ENCODE results near the gene MEF2B.

Gene MEF2B

GRCh38 chr19:19132912-19133311 lies 37.2 kb downstream of the MEF2B start:
- peaks cover 3% of the 10 kb centered on the region for H3K36me3 ChIP-seq
- DNase-seq, result no peak
- no peak overlapping the region for H3K4me3 ChIP-seq (ENCODE audit: low read depth, low read length)
- H3K27ac ChIP-seq, result no peak overlapping the region
- H3K9me3 ChIP-seq (ENCODE audit: severe bottlenecking), result peaks cover 12% of the 10 kb centered on the region
- TF ChIP-seq CTCF (IDR thresholded peaks at IDR 0.05; ENCODE audit: low read depth, low read length), result no peak
- no peaks in the 10 kb centered on the region for H3K27me3 ChIP-seq (ENCODE audit: insufficient read depth, low read depth, severe bottlenecking)

GRCh38 chr19:19131989-19132388 lies 38.1 kb downstream of the MEF2B start:
- TF ChIP-seq CTCF (IDR thresholded peaks at IDR 0.05; ENCODE audit: low read depth, low read length), result no peak
- DNase-seq, result no peak
- no peak overlapping the region for H3K4me3 ChIP-seq (ENCODE audit: low read depth, low read length)

GRCh38 chr19:19126102-19126501 lies 44.0 kb downstream of the MEF2B start:
- Histone ChIP-seq H3K9me3 (ENCODE audit: severe bottlenecking) (peaks cover 3% of the 10 kb centered on the region), H3K4me3 (ENCODE audit: low read depth, low read length) (no peak overlapping the region), H3K27me3 (ENCODE audit: insufficient read depth, low read depth, severe bottlenecking) (no peaks in the 10 kb centered on the region), H3K27ac (no peak overlapping the region), H3K36me3 (no peaks in the 10 kb centered on the region; the same call in none of the 2 replicates)
- TF ChIP-seq CTCF (IDR thresholded peaks at IDR 0.05; ENCODE audit: low read depth, low read length), result no peak
- DNase-seq, result no peak

More at GRCh38 chr19:19131989-19132388, 38.1 kb downstream of the MEF2B start:
- Histone ChIP-seq H3K27me3 (ENCODE audit: insufficient read depth, low read depth, severe bottlenecking) (no peaks in the 10 kb centered on the region), H3K9me3 (ENCODE audit: severe bottlenecking) (peaks cover 12% of the 10 kb centered on the region), H3K36me3 (peaks cover 3% of the 10 kb centered on the region), H3K27ac (no peak overlapping the region)

GRCh38 chr19:19123386-19123785 lies 46.7 kb downstream of the MEF2B start:
- Histone ChIP-seq H3K27ac (no peak overlapping the region), H3K27me3 (ENCODE audit: insufficient read depth, low read depth, severe bottlenecking) (no peaks in the 10 kb centered on the region), H3K36me3 (peaks cover 8% of the 10 kb centered on the region), H3K9me3 (ENCODE audit: severe bottlenecking) (no peaks in the 10 kb centered on the region), H3K4me3 (ENCODE audit: low read depth, low read length) (no peak overlapping the region)
- no peak for DNase-seq
- TF ChIP-seq CTCF (IDR thresholded peaks at IDR 0.05; ENCODE audit: low read depth, low read length), result no peak

GRCh38 chr19:19122902-19123301 lies 47.2 kb downstream of the MEF2B start:
- Histone ChIP-seq H3K4me3 (ENCODE audit: low read depth, low read length) (no peak overlapping the region), H3K9me3 (ENCODE audit: severe bottlenecking) (no peaks in the 10 kb centered on the region), H3K27ac (no peak overlapping the region), H3K36me3 (peaks cover 8% of the 10 kb centered on the region), H3K27me3 (ENCODE audit: insufficient read depth, low read depth, severe bottlenecking) (no peaks in the 10 kb centered on the region)
- TF ChIP-seq CTCF (IDR thresholded peaks at IDR 0.05; ENCODE audit: low read depth, low read length), result no peak
- no peak for DNase-seq

GRCh38 chr19:19121371-19121770 lies 48.7 kb downstream of the MEF2B start:
- H3K9me3 ChIP-seq (ENCODE audit: severe bottlenecking), result no peaks in the 10 kb centered on the region
- peaks cover 8% of the 10 kb centered on the region for H3K36me3 ChIP-seq
- no peak overlapping the region for H3K27ac ChIP-seq
- TF ChIP-seq CTCF (IDR thresholded peaks at IDR 0.05; ENCODE audit: low read depth, low read length), result no peak
- H3K4me3 ChIP-seq (ENCODE audit: low read depth, low read length), result no peak overlapping the region
- no peak for DNase-seq
- no peaks in the 10 kb centered on the region for H3K27me3 ChIP-seq (ENCODE audit: insufficient read depth, low read depth, severe bottlenecking)

Measured in WERI-Rb-1 (cell line).